HG03139 (cell line): ENCODE results near the gene INKA2.

ENCODE experiments used
- ATAC-seq: cut with Tn5 transposase; IDR thresholded peaks from one replicate; pipeline ENCODE4 v1.9.1; 2021; ENCODE audit not compliant: unreplicated experiment

Gene INKA2

DNA sequence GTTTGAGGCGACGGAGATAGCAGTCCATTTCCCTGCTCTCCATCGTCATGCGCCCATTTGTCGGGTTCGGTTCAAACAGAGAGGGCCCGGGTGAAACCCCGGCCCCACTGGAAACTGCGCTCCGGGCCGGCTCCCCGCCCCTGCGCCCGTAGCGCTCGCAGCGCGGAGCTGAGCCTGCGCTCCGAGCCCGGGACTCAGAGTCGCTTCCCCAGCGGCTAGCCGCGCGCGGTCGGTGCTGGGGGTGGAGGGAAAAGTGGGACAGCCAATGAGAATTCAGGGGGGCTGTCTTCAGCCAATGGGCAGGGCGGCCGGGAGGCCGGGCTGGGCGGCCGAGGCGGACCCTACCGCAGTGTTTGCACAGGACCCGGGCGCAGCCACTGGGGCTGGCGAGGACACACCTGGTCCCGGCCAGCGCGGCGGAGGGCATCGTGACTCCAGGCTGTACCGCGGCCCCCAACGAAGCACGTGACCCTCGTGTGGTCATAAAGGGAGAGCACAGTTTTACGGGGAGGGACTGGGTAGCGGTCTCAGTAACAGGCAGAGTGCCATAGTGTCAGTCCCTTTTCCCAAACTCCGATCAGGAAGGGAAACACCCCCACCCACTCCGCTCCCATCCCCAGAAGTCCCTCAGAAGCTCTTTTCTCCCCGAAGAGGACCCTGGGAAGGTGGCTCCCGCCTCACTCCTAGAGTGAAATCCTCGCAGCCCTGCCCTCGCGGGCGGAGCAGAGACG, at the start of gene INKA2:
Gene INKA2, minus strand, starts transcription at position 202 of the 731 bp plus-strand sequence. Its CDS starts 153 bp downstream, at position 49.
- peak; percentile 80 for ATAC-seq

DNA sequence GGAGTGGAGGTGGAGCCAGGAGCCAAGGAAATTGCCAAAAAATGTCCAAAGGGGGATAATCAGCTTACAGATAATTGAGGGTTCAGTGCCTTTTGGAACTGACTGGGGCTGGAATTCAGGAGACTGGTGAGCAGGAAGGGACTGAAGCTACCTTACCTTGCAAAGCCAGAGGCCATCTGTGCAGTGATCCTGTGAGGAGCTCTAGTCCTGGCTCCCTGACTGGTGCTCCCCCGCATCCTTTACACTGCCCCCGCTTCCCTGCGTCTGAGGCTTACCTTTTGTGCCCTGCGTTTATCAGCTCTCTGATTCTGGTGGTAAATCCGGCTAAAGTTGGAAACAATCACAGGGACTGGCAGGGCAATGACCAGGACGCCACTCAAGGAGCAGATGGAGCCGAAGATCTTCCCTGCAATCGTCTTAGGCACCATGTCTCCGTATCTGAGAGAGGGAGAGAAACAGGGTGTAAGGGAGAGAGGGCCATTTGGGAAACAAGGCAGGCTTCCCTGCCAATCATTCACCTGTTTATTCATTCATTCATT, 47.5 kb upstream of the INKA2 start:
- ATAC-seq = no peak

- no peak for ATAC-seq
Measured at GRCh38 chr1:111784273-111784901, 45.2 kb upstream of the INKA2 start.

DNA sequence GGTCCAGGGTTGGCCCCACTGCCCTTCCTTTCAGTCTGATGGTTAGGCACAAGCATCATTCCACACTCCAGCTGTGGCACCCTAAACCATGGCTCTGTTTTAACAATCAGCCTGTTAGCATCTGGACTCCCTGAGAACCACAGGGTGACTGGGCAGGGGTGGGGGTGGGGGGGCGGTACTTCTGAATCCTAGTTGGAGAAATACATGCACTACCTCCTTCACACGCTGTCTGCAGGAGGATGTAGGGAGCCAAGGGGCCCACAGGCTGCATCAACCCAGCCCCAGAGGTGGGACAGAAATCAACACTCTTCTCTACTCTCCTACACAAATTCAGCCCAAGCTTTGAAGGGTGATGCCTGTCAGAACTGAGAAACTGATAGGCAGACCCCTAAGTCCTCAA, 40.4 kb upstream of the INKA2 start:
- no peak for ATAC-seq

GRCh38 chr1:111778541-111779051, 39.4 kb upstream of the INKA2 start:
- no peak for ATAC-seq

- no peak for ATAC-seq
Measured at GRCh38 chr1:111778066-111778465, 38.9 kb upstream of the INKA2 start.

- ATAC-seq = no peak
Measured at GRCh38 chr1:111777301-111777700, 38.1 kb upstream of the INKA2 start.

GRCh38 chr1:111776861-111777260, 37.7 kb upstream of the INKA2 start:
- no peak for ATAC-seq

GRCh38 chr1:111776391-111776790, 37.2 kb upstream of the INKA2 start:
- ATAC-seq = no peak

DNA sequence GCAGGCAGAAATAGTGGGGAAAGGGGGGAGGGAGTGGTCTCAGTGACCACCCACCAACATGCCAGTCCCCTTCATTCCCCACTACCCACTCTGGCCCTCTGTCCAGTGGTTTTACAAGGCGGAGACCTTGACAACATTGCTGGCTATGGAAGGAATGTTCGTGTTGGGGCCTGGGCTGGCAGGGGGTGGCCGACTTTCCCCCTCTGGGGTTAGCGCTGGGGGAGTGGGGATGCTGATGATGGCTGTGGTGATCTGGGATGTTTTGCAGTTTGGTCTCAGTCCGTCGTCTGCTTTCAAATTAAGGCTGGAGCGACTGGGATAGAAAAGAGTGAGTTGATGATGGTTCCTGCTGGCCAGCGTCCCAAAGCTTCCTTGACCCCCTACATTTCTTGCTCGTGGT, 36.8 kb upstream of the INKA2 start:
- ATAC-seq = no peak

DNA sequence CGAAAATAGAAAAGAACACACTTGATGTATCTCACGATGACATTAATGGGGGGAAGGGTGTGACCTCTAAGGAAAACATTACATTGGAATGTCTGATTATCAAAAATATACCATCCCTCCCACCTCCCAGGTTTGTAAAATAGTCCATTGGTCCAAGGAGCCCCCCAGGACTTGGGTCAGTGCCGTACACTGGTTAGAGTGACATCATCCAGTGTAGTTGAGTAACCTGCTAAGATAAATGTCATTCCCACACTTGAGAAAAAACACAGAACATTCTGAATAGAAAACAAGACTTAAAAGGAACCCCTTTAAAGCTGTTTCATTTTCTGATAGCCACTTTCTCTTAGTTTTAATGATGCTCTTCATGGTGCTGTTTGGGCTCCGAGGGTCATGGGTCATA, 31.7 kb upstream of the INKA2 start:
- no peak for ATAC-seq

DNA sequence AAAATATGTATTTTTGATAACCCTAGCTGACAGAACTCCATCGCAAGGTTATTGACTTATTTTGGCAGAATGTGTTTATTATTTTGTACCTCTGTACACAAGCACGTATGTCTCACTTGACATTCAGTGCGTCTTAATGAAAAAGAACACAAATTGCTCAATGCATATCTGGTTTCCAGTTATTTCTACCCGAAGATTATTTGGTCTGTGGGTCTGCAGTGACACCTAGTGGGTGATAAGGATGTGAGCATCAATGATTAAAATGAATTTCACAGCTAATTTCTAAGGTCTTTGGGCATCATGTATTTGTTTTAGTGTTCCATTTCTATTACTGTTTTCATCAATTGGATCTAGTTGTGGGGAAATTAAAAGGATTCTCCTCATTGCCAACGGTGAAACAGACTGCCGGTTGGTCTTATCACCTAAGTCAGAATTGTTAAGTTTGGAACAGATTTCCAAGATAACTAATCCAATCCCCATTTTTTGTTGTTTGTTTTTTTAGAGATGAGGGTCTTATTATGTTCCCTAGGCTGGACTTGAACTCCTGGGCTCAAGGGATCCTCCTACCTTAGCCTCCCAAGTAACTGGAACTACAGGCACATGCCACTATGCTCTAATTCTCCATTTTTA, 30.4 kb upstream of the INKA2 start:
- no peak for ATAC-seq

DNA sequence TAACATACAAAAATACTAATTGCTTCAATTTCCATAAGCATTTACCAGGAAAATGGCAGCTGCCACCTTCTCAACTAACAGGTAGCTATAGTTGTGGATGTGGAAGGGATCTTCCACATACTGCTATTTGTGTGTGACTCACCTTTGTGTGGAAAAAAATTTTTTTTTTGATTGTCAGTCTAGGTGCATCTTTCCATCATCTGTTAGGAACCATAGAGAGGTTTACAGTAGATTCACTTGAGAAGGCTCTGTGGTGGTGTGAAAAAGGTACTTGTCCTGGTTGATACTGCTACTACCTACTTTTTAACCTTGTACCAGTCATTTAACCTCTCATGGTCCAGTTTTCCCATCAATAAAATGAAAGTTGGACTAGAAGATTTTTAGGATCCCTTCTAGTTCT, 29.4 kb upstream of the INKA2 start:
- ATAC-seq = no peak

GRCh38 chr1:111768023-111768422, 28.8 kb upstream of the INKA2 start:
- ATAC-seq = no peak

GRCh38 chr1:111762332-111762731, 23.1 kb upstream of the INKA2 start:
- ATAC-seq = no peak

GRCh38 chr1:111761717-111762116, 22.5 kb upstream of the INKA2 start:
- ATAC-seq = no peak

DNA sequence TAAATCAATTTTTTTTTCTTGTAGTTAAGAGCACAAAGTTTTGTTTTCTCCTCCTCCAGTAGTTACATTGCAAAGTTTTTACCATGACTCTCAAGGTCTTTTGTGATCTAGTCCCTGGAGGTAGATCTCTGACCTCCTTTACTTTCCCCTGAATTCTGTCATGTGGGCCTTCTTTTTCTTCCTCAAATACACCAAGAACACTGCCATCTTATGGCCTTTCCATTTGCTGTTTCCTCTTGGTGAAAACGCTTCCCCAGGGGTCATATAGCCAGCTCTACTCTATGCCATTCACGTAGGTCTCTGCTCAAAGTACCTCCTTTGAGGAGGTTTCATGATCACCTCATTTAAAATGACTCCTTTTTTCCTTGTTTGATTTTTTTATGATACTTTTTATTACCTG, 19.2 kb upstream of the INKA2 start:
- no peak for ATAC-seq

- peak; percentile 3 for ATAC-seq
Measured at GRCh38 chr1:111756124-111756513, 16.9 kb upstream of the INKA2 start.

GRCh38 chr1:111755331-111756123, 16.3 kb upstream of the INKA2 start, which contains the start of gene DDX20:
Gene DDX20 (plus strand): TSS chr1:111755901. CDS start chr1:111755925, 24 bp downstream.
- peak; percentile 88 for ATAC-seq

DNA sequence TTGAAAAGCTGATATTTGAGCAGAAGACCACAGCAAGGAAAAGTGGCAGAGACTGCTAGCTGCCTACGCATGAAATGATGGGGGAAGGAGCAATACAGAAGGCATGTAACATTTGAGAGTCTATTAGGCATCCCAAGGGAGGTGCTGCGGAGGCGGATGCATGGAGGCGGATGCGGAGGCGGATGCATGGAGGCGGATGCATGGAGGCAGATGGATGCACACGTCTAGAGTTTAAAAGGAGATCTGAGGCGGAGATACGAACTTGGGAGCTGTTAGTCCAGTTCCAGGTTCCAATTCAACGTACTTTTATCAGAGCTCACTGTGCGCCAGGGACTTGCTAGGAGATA, 15.8 kb upstream of the INKA2 start:
- no peak for ATAC-seq
